HG02973 (cell line): ENCODE data around the gene ZMIZ2.
A peak's percentile ranks its signal among the peaks of the same experiment; 100 is the strongest.
"Not testable (repeated sequence)": the region's sequence is repeated elsewhere in the genome, so short reads cannot be mapped to it uniquely, and the experiment has no call there.

Experiments
- ATAC-seq: cut with Tn5 transposase; IDR thresholded peaks from one replicate; pipeline ENCODE4 v1.9.1; 2021; ENCODE audit warnings: moderate library complexity; ENCODE audit not compliant: unreplicated experiment

Gene ZMIZ2

GRCh38 chr7:44727158-44727936 is 21.3 kb upstream of the ZMIZ2 start:
- ATAC-seq: no peak

- ATAC-seq: no peak
These were observed 20.7 kb upstream of the ZMIZ2 start for GRCh38 chr7:44727937-44728262.

- ATAC-seq: no peak
These were observed 18.6 kb upstream of the ZMIZ2 start for GRCh38 chr7:44729949-44730590.

GRCh38 chr7:44732971-44733370 is 15.7 kb upstream of the ZMIZ2 start:
- ATAC-seq: not testable (repeated sequence)

GRCh38 chr7:44733708-44734481 is 14.8 kb upstream of the ZMIZ2 start:
- no peak for ATAC-seq

GRCh38 chr7:44735403-44736165 is 13.1 kb upstream of the ZMIZ2 start:
- ATAC-seq: no peak

- ATAC-seq: no peak
These were observed 11.8 kb upstream of the ZMIZ2 start for GRCh38 chr7:44736896-44737295.

- ATAC-seq: no peak
These were observed 10.5 kb upstream of the ZMIZ2 start for GRCh38 chr7:44738051-44738723.

GRCh38 chr7:44738876-44739665 is 9.6 kb upstream of the ZMIZ2 start:
- no peak for ATAC-seq

GRCh38 chr7:44740055-44740454 is 8.6 kb upstream of the ZMIZ2 start:
- no peak for ATAC-seq

GRCh38 chr7:44743750-44744149 is 4.9 kb upstream of the ZMIZ2 start:
- no peak for ATAC-seq

- ATAC-seq: peak; percentile 22
These were observed 493 bp downstream of the ZMIZ2 start for GRCh38 chr7:44748948-44749731.

- no peak for ATAC-seq
These were observed 1.3 kb downstream of the ZMIZ2 start for GRCh38 chr7:44749992-44750391.

- no peak for ATAC-seq
These were observed 1.8 kb downstream of the ZMIZ2 start for GRCh38 chr7:44750424-44750823.

GRCh38 chr7:44750921-44751571 is 2.4 kb downstream of the ZMIZ2 start:
- ATAC-seq: peak; percentile 50

- ATAC-seq: no peak
These were observed 4.2 kb downstream of the ZMIZ2 start for GRCh38 chr7:44752822-44753221.

- no peak for ATAC-seq
These were observed 6.4 kb downstream of the ZMIZ2 start for GRCh38 chr7:44754802-44755697.
